ENCODE data around the gene CCDC30.
"Not testable (repeated sequence)": the region's sequence is repeated elsewhere in the genome, so short reads cannot be mapped to it uniquely, and the experiment has no call there.

Gene CCDC30

DNA sequence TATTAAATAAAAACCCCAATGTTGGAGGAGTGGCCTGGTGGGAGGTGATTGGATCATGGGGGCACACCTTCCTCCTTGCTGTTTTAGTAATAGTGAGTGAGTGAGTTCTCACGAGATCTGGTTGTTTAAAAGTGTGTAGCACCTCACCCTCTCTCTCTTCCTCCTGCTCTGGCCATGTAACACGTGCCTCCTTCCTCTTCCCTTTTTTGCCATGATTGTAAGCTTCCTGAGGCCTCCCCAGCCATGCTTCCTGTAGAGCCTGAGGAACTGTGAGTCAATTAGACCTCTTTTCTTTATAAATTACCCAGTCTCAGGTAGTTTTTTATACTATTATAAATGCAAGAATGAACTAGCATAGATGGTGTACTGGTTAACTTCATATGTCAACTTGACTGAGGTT is 68.0 kb downstream of the CCDC30 start:
- no peak for DNase-seq

DNA sequence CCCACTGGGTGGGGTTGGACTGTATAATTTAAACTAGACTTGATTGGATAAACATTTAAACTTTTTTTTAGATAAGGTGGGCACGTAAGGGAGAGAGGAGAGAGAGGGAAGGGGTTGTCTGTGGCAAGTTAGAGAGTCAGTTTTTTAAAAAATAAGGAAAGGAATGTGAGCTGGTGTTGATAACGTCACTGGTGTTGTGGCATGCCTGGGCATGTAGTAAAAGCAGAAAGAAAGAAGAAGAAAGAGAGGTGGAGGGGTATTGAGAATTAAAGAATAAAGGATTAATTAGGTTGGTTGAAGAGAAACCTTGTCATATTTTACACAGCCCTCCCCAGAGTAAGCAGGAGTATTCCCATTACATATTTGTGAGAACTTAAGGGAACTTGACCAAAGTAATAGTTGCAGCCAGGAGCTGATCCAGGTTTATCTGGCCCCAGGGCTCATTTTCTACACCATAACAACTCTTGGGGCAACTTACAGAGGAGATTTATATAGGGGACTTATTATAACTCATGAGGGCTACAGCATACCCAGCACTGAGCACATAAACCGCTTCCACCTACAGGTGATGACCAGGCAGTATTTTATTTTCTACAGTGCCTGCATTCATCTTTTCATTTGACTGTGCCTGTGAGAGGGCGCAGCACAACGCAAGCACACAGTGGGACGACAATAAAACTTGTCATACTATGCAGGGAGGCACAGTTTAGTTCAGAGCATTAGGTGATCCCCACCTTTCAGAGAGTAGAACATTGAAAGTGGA is 70.2 kb downstream of the CCDC30 start:
- DNase-seq, result no peak

DNA sequence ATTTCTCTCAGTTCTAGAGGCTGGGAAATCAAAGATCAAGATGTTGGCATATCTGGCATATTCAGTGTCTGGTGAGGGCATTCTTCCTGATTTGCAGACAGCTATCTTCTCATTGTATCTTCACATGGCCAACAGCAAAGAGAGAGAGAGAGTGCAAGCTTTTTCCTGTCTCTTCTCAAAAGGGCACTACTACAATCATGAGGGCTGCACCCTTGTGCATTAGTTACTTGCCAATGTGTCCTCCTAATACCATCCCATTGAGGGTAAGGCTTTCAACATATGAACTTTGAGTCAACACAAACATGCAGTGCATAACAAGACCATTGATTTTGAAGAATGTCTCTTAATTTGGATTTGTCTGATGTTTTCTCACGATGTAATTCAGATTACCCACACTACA is 78.0 kb downstream of the CCDC30 start:
- DNase-seq, result no peak

DNA sequence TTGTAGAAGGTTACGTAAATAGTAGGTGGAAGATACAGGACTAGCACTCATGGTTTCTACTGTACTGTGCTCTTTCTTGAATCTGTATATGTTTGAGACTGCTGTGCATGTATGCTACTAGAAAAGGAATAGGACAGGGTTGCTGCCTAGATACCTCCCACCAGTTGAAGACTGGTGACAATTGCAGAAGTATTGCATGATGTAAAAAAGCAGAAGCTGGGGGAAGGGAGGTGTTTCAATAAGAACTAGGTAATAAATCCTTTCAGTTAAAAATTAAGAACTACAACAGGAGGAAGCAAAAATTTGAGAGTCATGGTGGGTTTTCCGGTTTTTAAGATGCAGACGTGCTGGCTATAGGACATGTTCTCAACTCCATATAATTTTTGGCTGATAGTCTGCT is 88.1 kb downstream of the CCDC30 start:
- no peak for DNase-seq

DNA sequence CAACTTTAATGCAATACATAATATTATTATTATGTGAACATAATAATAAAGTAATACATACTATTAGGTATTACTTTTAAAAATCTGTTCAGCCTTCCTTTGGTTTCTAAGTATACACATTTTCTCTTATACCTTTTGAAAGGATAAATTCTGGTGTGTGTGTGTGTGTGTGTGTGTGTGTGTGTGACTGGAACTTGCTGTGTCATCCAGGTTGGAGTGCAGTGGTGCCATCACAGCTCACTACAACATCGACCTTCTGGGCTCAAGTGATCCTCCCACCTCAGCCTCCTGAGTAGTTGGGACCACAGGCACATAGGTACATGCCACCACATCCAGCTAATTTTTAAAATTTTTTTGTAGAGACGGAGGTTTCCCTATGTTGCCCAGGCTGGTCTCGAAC is 88.5 kb downstream of the CCDC30 start:
- DNase-seq, result no peak

DNA sequence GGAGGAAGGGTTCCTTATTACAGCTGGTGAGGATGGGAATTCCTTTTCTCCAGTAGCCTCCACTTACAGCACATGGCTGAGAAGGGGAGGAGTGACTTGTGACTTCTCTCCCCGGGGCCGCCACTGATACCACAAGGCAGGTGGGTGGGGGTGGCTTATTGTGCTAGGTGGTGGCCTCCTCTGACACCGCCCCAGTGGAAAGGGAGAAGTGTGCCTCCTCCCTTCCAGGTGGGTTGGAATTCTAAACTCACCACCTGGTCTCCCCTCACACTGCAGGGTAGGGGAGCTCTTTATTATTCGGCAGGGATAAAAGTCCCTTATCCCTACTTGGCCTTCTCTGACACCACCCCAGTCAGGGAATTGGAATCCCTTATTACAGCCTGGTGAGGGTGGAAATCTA is 89.5 kb downstream of the CCDC30 start:
- DNase-seq, result no peak

DNA sequence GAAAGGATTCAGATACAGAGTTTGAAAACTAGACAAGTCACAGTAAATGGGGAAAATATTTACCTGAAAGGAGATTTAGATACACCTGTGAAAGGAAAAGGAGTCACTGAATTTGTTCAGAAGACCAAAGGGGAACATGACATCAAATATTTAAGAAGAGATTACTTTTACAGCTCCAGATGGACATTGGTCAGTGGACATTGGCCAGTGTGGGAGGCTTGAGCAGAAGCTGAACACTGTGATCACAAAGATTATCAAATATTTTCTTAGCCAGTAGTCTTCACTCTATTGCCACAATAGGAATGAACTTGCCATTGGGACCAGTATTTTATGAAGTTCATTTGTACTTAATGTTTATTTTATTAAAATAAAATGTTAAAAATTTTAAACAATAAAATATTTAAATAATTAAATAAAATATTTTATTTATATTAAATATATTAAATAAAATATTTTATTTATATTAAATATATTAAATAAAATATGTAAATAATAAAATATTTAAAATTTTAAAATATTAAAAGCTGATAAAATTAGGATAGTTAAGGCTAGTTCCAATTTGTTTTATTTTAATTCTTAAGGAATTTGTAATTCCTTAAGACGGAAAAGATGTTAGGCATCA is 94.3 kb downstream of the CCDC30 start:
- DNase-seq, result no peak

DNA sequence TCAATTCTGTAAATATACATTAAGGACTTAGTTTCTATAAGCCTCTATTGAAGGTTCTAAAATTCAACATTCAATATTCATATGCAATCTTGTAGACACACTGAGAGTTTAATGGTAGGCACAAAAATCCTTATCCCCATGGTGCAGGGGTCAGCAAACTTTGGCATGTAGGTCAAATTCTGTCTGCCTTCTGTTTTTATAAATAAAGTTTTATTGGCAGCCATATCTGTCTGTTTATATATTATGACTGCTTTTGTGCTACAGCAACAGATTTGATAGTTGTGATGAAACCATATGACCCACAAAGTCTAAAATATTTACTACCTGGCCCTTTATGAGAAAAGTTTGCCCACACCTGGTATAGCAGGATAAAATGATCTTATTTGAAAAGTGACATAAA is 104.0 kb downstream of the CCDC30 start:
- DNase-seq, result no peak

DNA sequence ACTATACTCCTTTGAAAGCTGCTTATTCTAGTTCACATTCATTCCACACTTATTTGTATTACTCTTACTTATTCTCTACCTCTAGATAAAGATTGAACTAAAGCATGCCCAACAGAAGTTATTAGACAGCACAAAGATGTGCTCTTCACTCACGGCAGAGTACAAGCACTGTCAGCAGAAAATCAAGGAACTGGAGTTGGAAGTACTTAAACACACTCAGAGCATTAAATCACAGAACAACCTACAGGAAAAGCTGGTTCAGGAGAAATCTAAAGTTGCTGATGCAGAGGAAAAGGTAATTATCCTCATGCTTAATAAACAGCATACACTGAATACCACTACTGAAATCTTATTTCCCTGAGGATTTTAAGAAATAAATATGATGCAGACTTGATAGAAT is 113.8 kb downstream of the CCDC30 start:
- DNase-seq, result no peak

DNA sequence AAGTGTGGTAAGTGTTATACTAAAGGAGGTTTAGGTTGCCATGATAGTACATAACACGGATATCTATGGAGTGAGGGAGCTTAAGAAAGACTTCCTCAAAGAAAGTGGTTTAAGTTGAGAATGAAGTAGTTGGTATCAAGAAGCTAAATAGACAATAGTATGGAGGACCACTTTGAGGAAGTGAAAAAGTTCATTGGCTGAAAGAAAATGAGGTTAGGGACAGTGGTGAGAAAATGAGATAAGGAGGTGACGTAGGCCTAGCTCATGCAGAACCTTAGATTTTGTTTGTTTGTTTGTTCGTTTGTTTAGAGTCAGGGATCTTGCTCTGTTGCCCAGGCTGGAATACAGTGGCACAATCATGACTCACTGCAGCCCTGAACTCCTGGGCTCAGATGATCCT is 122.9 kb downstream of the CCDC30 start:
- DNase-seq, result no peak

DNA sequence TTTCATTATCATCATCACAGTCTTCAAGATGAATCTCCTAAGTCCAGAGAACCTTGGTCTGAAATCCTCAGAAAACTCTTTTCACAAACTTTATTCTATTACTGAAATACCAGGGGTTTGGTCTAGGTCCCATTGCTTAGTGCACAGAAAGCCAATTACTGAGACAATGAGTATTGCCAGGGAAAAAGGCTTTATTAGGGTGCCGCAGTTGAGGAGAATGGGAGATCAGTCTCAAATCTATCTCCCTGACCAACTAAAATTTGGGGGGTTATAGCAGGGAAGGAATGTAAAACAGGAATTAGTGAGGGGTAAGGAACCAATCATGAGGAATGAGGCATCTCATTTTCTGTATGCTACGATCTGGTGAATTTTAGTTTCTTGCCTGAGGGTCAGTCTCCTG is 124.7 kb downstream of the CCDC30 start:
- DNase-seq, result no peak

DNA sequence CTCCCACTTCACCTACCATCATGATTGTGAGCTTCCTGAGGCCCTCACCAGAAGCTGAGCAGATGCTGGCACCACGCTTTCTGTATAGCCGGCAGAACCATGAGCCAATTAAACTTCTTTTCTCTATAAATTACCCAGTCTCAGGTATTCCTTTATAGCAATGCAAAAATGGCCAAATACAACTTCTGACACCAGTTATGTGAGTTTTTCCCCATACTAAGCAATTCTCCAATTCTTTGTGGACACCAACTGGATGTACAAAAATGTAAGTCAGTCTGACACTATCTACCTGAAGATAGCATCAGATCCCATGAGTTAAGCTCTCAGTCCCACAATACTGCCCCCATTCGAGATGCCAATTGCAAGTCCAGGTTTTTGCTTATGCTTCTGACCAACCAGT is 129.7 kb downstream of the CCDC30 start:
- no peak for DNase-seq

DNA sequence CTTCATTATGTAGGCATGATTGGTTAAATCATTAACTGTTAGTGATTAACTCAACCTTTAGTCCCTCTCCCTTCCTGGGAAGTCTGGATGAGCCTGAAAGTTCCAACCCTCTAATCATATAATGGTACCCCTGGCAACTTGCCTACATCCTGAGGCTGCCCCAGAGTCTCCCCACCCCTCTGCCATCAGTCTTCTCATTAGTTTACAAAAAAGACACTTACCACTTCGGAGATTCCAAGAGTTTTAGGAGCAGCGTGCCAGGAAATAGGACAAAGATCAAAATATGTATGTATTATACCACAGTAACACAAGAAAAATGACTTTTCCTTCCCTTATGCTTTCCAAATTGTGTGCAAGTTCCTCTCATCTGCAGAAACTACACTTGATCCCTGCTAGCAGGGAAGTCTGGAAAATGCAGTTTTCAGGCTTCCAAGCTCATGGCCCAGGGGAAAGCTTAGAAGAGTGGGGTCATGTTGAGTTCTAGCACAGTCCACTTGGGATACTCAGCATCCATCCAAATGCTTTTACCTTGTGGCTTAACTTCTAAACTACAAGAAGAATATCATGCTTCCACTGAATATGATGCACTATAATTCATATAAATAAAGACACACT is 130.5 kb downstream of the CCDC30 start:
- DNase-seq, result no peak

DNA sequence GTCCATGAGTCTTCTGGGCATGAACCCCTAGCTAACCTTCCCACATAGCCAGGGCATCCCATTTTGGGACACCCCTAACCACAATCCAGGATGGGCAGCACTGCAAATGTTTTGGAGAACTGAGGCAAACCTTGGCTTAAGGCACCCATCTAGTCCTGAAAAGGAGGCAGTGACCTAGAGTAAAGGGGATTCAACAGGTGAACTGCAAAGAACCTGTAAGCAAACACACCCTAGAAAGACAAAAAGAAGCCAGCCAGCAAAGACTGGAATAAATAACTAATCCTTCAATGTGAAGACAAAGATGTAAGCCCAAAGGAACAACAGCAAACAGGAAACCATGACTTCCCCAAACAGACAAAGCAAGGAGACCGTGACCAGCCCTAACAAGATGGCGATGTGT is 138.4 kb downstream of the CCDC30 start:
- DNase-seq, result no peak

DNA sequence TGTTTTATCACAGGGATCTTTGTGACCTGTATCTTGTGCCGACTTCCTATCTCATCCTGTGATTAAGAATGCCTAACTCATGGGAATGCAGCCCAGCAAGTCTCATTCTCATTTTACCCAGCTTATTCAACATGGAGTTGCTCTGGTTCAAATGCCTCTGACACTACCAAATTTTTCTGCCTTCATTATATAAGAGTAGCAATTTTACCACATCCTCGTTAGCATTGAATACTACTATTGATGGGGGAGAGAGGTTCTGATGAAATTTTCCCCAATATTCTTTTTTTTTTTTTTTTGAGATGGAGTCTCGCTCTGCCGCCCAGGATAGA is 150.7 kb downstream of the CCDC30 start:
- DNase-seq, result no peak

DNA sequence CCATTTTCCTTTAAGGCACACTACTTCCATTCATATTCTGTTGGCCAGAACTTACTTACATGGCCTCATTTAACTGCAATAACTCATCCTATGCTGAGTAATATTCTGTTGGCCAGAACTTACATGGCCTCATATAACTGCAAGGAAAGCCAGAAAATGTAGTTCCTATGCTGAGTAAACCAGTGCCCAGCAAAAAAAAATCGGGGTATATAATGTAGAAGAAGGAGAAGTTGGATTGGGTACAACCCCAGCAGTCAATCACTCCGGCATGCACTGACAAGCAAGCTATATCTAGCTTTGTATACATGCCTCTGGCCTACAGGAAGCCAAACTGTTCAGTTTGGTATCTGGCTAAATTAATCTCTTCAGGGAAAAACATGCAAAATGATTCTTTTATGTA is 155.8 kb downstream of the CCDC30 start:
- DNase-seq, result no peak

DNA sequence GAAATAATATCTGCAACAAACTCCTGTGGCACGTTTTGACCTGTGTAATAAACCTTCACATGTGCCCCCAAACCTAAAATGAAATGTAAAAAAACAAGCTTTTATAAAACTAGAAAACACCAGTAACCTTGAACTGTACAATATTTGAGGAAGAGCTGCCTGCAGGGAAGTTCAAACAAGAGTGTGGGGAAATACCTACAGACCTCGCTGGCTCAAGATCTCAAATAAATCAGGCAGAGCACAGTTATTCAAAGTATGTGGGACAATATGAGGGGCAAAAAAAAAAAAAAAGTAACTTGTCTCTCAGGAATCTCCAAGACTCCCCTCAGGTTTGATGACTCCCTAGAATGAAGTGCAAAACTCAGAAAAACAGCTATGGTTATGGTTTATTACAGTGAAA is 157.2 kb downstream of the CCDC30 start:
- DNase-seq, result no peak

DNA sequence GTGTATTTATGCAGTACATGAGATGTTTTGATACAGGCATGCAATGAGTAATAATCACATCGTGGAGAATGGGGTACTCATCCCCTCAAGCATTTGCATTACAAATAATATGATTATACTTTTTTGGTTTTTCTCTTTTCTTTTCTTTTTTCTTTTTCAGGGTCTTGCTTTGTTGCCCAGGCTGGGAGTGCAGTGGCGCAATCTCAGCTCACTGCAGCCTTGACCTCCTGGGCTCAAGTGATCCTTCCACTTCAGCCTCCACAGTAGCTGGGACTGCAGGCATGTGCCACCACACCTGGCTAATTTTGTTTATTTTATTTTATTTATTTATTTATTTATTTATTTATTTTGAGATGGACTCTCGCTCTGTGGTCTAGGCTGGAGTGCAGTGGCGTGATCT is 158.1 kb downstream of the CCDC30 start:
- not testable (repeated sequence) for DNase-seq

DNA sequence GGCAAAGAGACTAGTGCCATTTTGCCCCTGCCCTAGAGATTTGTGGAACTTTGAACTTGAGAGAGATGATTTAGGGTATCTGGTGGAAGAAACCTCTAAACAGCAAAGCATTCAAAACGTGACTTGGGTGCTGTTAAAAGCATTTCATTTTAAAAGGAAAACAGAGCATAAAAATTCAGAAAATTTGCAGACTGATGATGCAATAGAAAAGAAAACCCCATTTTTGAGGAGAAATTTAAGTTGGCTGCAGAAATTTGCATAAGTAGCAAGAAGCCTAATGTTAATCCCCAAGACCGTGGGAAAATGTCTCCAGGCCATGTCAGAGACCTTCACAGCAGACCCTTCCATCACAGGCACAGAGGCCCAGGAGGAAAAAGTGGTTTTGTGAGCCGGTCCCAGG is 164.1 kb downstream of the CCDC30 start:
- not testable (repeated sequence) for DNase-seq

DNA sequence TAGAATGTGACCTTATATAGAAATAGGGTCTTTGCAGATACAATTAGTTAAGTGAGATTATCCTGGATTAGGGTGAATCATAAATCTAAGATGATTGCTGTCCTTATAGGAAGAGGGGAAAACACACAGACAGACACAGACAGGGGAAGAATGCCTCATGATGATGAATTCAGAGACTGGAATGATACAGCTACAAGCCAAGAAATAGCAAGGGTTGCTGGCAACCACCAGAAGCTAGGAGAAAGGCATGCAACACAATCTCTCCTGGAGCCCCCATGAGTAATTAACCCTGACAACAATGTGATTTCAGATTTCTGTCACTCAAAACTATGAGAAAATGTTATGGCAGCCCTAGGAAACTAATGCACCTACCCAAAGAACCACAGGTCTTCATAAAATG is 176.0 kb downstream of the CCDC30 start:
- no peak for DNase-seq

DNA sequence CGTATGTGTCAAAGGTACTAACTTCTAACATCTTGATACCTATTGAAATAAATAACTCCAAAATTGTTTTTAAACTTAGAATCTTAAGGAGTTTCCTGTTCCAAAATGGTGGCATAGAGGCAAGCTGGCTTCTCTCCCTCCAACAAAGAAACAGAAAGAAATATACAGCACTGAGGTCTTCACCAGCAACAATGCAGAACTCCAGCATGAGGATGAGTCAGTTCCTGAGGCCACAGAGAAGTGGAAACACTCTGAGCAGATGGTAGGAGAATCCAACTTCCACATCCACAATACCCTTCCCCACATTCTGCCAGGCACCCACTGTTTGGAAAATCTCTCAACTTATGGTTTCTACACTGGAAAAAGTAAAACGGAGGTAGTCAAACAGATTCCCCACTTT is 183.0 kb downstream of the CCDC30 start:
- no peak for DNase-seq

DNA sequence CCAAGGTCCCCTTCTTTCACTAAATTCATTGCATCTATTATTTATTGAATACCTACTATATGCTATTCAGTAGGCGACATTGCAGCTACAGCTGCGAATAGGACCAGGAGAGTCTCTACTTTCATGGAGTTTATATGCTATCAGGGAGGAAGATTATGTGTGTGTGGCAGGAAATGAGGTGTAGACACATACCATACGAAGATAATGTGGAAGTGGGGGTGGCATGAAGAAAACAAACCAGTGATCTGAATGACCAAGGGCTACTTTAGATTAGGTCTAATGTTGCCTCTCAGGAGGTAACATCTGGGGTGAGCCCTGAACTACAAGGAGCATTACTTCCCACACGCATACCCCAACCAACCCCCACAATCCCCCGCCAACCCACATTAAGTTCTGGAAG is 194.1 kb downstream of the CCDC30 start:
- DNase-seq, result no peak

DNA sequence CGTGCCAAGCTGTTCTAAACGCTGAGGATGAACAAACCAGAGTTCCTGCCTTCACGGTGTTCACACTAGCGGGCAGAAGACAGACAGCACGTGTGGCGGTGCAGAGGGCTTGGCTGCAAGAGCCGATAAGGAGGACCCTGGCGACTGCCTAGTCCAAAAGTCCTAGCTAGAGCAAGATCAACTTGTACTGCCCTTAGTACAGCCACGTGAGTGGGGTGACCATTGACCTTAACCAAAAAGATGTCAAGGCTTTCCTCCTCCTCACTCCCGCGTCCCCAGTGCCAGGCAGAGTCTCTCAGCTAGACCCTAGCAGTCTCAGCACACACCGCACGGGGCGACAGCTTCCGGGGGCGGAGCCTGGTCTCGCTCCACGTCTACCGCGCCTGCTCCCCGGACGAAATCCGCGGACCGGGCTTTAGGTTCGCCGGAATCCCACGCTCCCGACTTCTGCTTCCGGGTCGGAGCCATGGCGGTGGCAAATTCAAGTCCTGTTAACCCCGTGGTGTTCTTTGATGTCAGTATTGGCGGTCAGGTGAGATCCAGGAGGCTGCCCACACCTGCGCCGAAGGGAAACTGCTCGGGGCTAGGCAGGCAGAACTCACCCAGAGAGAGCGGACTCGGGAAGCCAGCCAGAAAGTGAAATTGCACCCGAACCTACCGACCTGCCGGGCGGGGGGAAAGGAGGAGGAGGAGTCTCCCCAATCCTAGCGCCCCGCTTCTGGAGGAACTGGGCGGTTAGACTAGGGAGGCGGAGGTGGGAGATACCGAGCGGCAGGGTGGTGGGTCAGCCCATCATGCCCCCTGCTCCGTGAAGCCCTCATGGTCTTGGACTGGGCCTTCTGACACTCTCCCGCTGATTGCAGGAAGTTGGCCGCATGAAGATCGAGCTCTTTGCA is 195.1 kb downstream of the CCDC30 start, which contains the start of gene PPIH:
Gene PPIH, plus strand, starts transcription at position 443 of the 896 bp plus-strand sequence. Its CDS starts 24 bp downstream, at position 467.
- DNase-seq, result peak; percentile 98

All from activated effector memory CD4-positive, alpha-beta T cell treated with anti-CD3 and anti-CD28 coated beads, Interleukin-2, amount 50 U/mL, for 16 hours (primary cell).